Loucy (cell line): ENCODE measurements around the gene SLC5A1.

Experiments
- EZH2phosphoT487 ChIP-seq: fragments of 200-600 bp; IDR thresholded peaks from 2 replicates; pipeline ENCODE4 v1.6.1; 2018; ENCODE audit warnings: antibody characterized with exemption, mild to moderate bottlenecking, moderate library complexity, borderline replicate concordance
- TF ChIP-seq, protein P1 (sequence below): fragments of 200-600 bp; sonication (generic); conservative IDR thresholded peaks from 2 replicates; pipeline ENCODE4 v1.5.1; 2014; ENCODE audit warnings: mild to moderate bottlenecking, antibody characterized with exemption, low read length

DNA sequence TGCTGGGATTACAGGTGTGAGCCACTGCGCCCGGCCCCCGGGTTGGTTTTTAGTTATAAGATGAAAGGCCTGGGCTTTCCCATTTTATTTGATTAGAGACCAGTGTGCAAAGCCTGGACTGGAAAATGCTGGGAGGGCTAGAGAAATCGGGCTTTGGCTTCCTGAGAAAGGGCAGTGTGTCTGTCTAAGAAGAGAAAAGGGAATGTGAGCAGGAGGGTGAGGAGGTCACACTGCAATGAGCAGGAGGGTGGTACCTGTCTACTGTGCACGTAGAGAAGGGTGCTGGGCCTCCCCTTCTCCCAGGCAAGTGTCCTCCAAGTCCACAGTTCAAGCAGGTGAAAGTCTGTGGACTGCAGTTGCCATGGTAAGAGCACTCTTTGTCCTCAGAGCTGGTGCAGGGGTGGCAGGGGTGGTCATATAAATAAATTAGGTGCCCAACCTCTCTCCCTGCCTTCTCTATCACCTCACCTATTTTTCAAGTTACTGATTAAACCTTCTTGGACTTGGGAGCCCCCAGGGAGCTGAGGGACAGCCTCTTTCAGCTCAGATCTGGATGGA, 30.8 kb downstream of the SLC5A1 start:
- TF ChIP-seq, protein P1, sequence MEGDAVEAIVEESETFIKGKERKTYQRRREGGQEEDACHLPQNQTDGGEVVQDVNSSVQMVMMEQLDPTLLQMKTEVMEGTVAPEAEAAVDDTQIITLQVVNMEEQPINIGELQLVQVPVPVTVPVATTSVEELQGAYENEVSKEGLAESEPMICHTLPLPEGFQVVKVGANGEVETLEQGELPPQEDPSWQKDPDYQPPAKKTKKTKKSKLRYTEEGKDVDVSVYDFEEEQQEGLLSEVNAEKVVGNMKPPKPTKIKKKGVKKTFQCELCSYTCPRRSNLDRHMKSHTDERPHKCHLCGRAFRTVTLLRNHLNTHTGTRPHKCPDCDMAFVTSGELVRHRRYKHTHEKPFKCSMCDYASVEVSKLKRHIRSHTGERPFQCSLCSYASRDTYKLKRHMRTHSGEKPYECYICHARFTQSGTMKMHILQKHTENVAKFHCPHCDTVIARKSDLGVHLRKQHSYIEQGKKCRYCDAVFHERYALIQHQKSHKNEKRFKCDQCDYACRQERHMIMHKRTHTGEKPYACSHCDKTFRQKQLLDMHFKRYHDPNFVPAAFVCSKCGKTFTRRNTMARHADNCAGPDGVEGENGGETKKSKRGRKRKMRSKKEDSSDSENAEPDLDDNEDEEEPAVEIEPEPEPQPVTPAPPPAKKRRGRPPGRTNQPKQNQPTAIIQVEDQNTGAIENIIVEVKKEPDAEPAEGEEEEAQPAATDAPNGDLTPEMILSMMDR: no peak
- TF ChIP-seq EZH2phosphoT487: no peak
